ENCODE data around the gene SNED1.

- TF ChIP-seq, protein P1, sequence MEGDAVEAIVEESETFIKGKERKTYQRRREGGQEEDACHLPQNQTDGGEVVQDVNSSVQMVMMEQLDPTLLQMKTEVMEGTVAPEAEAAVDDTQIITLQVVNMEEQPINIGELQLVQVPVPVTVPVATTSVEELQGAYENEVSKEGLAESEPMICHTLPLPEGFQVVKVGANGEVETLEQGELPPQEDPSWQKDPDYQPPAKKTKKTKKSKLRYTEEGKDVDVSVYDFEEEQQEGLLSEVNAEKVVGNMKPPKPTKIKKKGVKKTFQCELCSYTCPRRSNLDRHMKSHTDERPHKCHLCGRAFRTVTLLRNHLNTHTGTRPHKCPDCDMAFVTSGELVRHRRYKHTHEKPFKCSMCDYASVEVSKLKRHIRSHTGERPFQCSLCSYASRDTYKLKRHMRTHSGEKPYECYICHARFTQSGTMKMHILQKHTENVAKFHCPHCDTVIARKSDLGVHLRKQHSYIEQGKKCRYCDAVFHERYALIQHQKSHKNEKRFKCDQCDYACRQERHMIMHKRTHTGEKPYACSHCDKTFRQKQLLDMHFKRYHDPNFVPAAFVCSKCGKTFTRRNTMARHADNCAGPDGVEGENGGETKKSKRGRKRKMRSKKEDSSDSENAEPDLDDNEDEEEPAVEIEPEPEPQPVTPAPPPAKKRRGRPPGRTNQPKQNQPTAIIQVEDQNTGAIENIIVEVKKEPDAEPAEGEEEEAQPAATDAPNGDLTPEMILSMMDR (IDR thresholded peaks at IDR 0.05), result no peak
- no peak for TF ChIP-seq POLR2A (IDR thresholded peaks at IDR 0.05)
These were observed 8.0 kb downstream of the SNED1 start for GRCh38 chr2:241006412-241006811.

Data from lower leg skin (tissue), 3 donors.